Keratinocyte (primary cell): ENCODE measurements around the gene TMF1. TPM values are rescaled to one million over a fixed set of nuclear protein-coding genes. Genes with fewer than 3 reads are reported as not detected.

ENCODE experiments used
- DNase-seq: peaks from one replicate; pipeline ENCODE4 v3.0.0-alpha.2; 2011; ENCODE audit warnings: low read depth, missing footprints, low spot score
- FAIRE-seq: peaks from 2 replicates; lab custom pipeline; 2011; peaks lifted over from hg19 to GRCh38; lab: Jason Lieb, UNC
- H2AFZ ChIP-seq: 2 replicates; pipeline ENCODE4 v1.6.0; 2012; ENCODE audit warnings: low read length, control low read depth, inconsistent platforms; ENCODE audit not compliant: control insufficient read depth
- H3K27ac ChIP-seq: 2 replicates; pipeline ENCODE4 v1.5.1; 2011; ENCODE audit warnings: low read length; ENCODE audit not compliant: control insufficient read depth, insufficient read depth
- H3K27me3 ChIP-seq: 3 replicates; pipeline ENCODE4 v1.6.0; 2011; ENCODE audit warnings: low read length; ENCODE audit not compliant: control insufficient read depth, insufficient read depth; ENCODE audit errors: extremely low read depth
- H3K36me3 ChIP-seq, 2 experiments: 2 replicates in 1 of 2; 3 replicates in 1 of 2; pipeline ENCODE4 v1.5.1; 2011; ENCODE audit warnings: low read length in 2 of 2, mild to moderate bottlenecking in 1 of 2; ENCODE audit not compliant: control insufficient read depth in 2 of 2, insufficient read depth in 2 of 2; ENCODE audit errors: extremely low read depth in 1 of 2
- H3K4me1 ChIP-seq: 3 replicates; pipeline ENCODE4 v1.5.1; 2011; ENCODE audit warnings: low read length; ENCODE audit not compliant: control insufficient read depth, insufficient read depth; ENCODE audit errors: extremely low read depth
- H3K4me2 ChIP-seq: 3 replicates; pipeline ENCODE4 v1.6.0; 2011; ENCODE audit warnings: low read depth, low read length; ENCODE audit not compliant: control insufficient read depth, insufficient read depth; ENCODE audit errors: extremely low read depth
- H3K4me3 ChIP-seq, 3 experiments: fragments of 200-600 bp in 1 of 3; sonication (generic) in 1 of 3; 2 replicates in 2 of 3; 3 replicates in 1 of 3; pipeline ENCODE4 v1.5.1; 2011 to 2016; ENCODE audit warnings: low read length in 3 of 3, mild to moderate bottlenecking in 3 of 3, control low read depth in 2 of 3, inconsistent platforms in 1 of 3, low read depth in 1 of 3, mixed read lengths in 1 of 3, mixed run types in 1 of 3, moderate library complexity in 1 of 3; ENCODE audit not compliant: control insufficient read depth in 2 of 3, insufficient read depth in 2 of 3; ENCODE audit errors: extremely low read depth in 1 of 3
- H3K79me2 ChIP-seq: 2 replicates; pipeline ENCODE4 v1.6.0; 2012; ENCODE audit warnings: low read length; ENCODE audit not compliant: control insufficient read depth, insufficient read depth
- H3K9ac ChIP-seq: 3 replicates; pipeline ENCODE4 v1.6.0; 2011; ENCODE audit warnings: low read length; ENCODE audit not compliant: control insufficient read depth, insufficient read depth; ENCODE audit errors: extremely low read depth
- H3K9me1 ChIP-seq: 3 replicates; pipeline ENCODE4 v1.6.0; 2011; ENCODE audit warnings: low read length; ENCODE audit not compliant: control insufficient read depth, insufficient read depth; ENCODE audit errors: extremely low read depth
- H3K9me3 ChIP-seq: 2 replicates; pipeline ENCODE4 v1.5.1; 2012; ENCODE audit warnings: low read depth, low read length; ENCODE audit not compliant: control insufficient read depth
- H4K20me1 ChIP-seq: 3 replicates; pipeline ENCODE4 v1.6.0; 2011; ENCODE audit warnings: low read length; ENCODE audit not compliant: control insufficient read depth, insufficient read depth; ENCODE audit errors: extremely low read depth
- CTCF ChIP-seq, 3 experiments: IDR thresholded peaks in 1 of 3; conservative IDR thresholded peaks in 1 of 3; optimal IDR thresholded peaks in 1 of 3; 2 replicates in 2 of 3; 3 replicates in 1 of 3; pipeline versions ENCODE3 to v1.5.1; 2011; ENCODE audit warnings: low read length in 3 of 3, mild to moderate bottlenecking in 3 of 3, moderate library complexity in 2 of 3, control low read depth in 1 of 3, inconsistent platforms in 1 of 3; ENCODE audit not compliant: insufficient read depth in 2 of 3; ENCODE audit errors: extremely low read depth in 1 of 3
- EZH2 ChIP-seq: IDR thresholded peaks from one replicate; pipeline ENCODE4 v1.6.1; 2012; ENCODE audit warnings: inconsistent platforms, mild to moderate bottlenecking, low read length, moderate library complexity
- dilution Hi-C: fragments of 300-500 bp; cut with MboI; formaldehyde crosslinking; loops from one replicate; pipeline ENCODE4 v1.7.0; 2020; ENCODE audit warnings: low sequenced_read_pairs; ENCODE audit not compliant: extremely low pct_ligation_motif_present
- polyA plus RNA-seq, 5 experiments: library from polyadenylated mRNA; depleted of rRNA in 3 of 5; stranded (reverse) in 3 of 5; stranded (forward) in 1 of 5; unstranded in 1 of 5; fragments of >200 nt; gene quantifications; 1 replicate in 1 of 5; 2 replicates in 3 of 5; 3 replicates in 1 of 5; pipeline versions ENCODE4 v1.2.1 to v1.2.3, GENCODE V29; 2011 to 2012; ENCODE audit warnings: missing spikeins in 2 of 5, low read depth in 1 of 5, low replicate concordance in 1 of 5

TMF1 gene
- polyA plus RNA-seq, 1 donor (not counting 4 experiments of a cell fraction or from before 2014, with no cell fraction given) = 13.7 TPM

- Histone ChIP-seq H3K4me2 (no peak overlapping the region), H2AFZ (no peak overlapping the region), H3K9ac (no peak overlapping the region), H3K36me3 (peaks cover 19 to 24% of the 10 kb centered on the region in 2 experiments), H3K4me3 (no peak overlapping the region), H3K27me3 (no peaks in the 10 kb centered on the region), H4K20me1 (no peaks in the 10 kb centered on the region), H3K27ac (no peak overlapping the region), H3K9me1 (no peaks in the 10 kb centered on the region), H3K4me1 (no peaks in the 10 kb centered on the region), H3K9me3 (no peaks in the 10 kb centered on the region), H3K79me2 (no peaks in the 10 kb centered on the region)
- TF ChIP-seq CTCF (optimal IDR thresholded peaks at IDR 0.05 in 1 of 3, IDR thresholded peaks at IDR 0.05 in 1 of 3, conservative IDR thresholded peaks at IDR 0.05 in 1 of 3; ENCODE audit: extremely low read depth in 1 of 3, insufficient read depth in 2 of 3, low read length in 3 of 3) (no peak), EZH2 (no peak)
- dilution Hi-C loops = no loop called here
- FAIRE-seq = no peak
- DNase-seq = no peak
Measured at GRCh38 chr3:68986496-68987208, 65.5 kb downstream of the TMF1 start.

- no peak overlapping the region for H3K4me3 ChIP-seq
- H2AFZ ChIP-seq = no peak overlapping the region
- no peak overlapping the region for H3K9ac ChIP-seq
- H3K36me3 ChIP-seq = peaks cover 25 to 31% of the 10 kb centered on the region in 2 experiments
- H3K79me2 ChIP-seq = no peaks in the 10 kb centered on the region
- H4K20me1 ChIP-seq = no peaks in the 10 kb centered on the region
- H3K27ac ChIP-seq = no peak overlapping the region
- H3K4me2 ChIP-seq = no peak overlapping the region
- DNase-seq (no peak), FAIRE-seq (no peak)
- no peaks in the 10 kb centered on the region for H3K9me1 ChIP-seq
- H3K4me1 ChIP-seq = no peaks in the 10 kb centered on the region
- H3K27me3 ChIP-seq = no peaks in the 10 kb centered on the region
- TF ChIP-seq EZH2 (no peak), CTCF (optimal IDR thresholded peaks at IDR 0.05 in 1 of 3, IDR thresholded peaks at IDR 0.05 in 1 of 3, conservative IDR thresholded peaks at IDR 0.05 in 1 of 3; ENCODE audit: extremely low read depth in 1 of 3, insufficient read depth in 2 of 3, low read length in 3 of 3) (no peak)
- dilution Hi-C loops = no loop called here
- no peaks in the 10 kb centered on the region for H3K9me3 ChIP-seq
Measured at GRCh38 chr3:68985146-68985790, 66.9 kb downstream of the TMF1 start.
